Endothelial cell of umbilical vein (primary cell): ENCODE results near the gene FGD5.

Experiments
- EZH2 ChIP-seq: IDR thresholded peaks from 2 replicates; pipeline ENCODE4 v1.6.1; 2012; ENCODE audit warnings: borderline replicate concordance, low read depth, mild to moderate bottlenecking, moderate library complexity, low read length, inconsistent platforms; ENCODE audit not compliant: severe bottlenecking
- FOS ChIP-seq: IDR thresholded peaks from 2 replicates; pipeline ENCODE4 v1.6.1; 2011; ENCODE audit warnings: mild to moderate bottlenecking, low read length, moderate library complexity, borderline replicate concordance; ENCODE audit not compliant: insufficient read depth
- POLR2AphosphoS5 ChIP-seq: IDR thresholded peaks from 2 replicates; pipeline ENCODE4 v1.6.1; 2012; ENCODE audit warnings: low read depth, mild to moderate bottlenecking, control low read depth, low read length, moderate library complexity; ENCODE audit not compliant: insufficient read depth
- TF ChIP-seq, protein P1 (sequence below), 2 donors: IDR thresholded peaks; 1 replicate in 1 of 2; 2 replicates in 1 of 2; pipeline ENCODE4 v1.5.1; 2011; ENCODE audit warnings: low read length in 2 of 2, mild to moderate bottlenecking in 2 of 2, moderate library complexity in 2 of 2, control low read depth in 1 of 2, inconsistent platforms in 1 of 2, low read depth in 1 of 2; ENCODE audit not compliant: insufficient read depth in 1 of 2; ENCODE audit errors: extremely low read depth in 1 of 2

DNA sequence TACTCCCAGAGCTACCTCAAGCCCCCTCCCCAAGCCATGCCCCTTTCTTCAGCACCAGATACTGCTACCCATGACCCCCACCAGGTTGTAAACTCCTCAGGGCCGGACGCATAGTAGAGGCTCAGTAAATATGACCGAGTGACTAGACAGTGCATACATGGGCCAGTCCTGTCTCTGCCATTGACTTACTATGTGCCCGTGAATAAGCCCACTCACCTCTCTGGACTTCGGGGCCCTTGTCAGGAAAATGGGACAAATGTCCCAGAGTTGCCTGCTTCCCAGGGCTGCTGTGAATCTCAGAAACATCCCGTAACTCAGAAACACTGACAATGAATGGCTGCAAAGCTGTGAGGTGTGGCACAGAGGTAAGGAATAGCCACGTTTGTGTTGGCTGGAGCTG is 48.2 kb upstream of the FGD5 start:
- TF ChIP-seq, protein P1, sequence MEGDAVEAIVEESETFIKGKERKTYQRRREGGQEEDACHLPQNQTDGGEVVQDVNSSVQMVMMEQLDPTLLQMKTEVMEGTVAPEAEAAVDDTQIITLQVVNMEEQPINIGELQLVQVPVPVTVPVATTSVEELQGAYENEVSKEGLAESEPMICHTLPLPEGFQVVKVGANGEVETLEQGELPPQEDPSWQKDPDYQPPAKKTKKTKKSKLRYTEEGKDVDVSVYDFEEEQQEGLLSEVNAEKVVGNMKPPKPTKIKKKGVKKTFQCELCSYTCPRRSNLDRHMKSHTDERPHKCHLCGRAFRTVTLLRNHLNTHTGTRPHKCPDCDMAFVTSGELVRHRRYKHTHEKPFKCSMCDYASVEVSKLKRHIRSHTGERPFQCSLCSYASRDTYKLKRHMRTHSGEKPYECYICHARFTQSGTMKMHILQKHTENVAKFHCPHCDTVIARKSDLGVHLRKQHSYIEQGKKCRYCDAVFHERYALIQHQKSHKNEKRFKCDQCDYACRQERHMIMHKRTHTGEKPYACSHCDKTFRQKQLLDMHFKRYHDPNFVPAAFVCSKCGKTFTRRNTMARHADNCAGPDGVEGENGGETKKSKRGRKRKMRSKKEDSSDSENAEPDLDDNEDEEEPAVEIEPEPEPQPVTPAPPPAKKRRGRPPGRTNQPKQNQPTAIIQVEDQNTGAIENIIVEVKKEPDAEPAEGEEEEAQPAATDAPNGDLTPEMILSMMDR (IDR thresholded peaks at IDR 0.05; ENCODE audit: extremely low read depth in 1 of 2, insufficient read depth in 1 of 2, low read depth in 1 of 2, low read length in 2 of 2), result no peak
- no peak for TF ChIP-seq POLR2AphosphoS5
- no peak for TF ChIP-seq FOS
- no peak for TF ChIP-seq EZH2
